Right renal cortex interstitium (tissue), 3 donors: ENCODE data around the gene COG4. TPM values are rescaled to one million over a fixed set of nuclear protein-coding genes. Genes with fewer than 3 reads are reported as not detected.
A peak's percentile ranks its signal among the peaks of the same experiment; 100 is the strongest.
"Not testable (repeated sequence)": the region's sequence is repeated elsewhere in the genome, so short reads cannot be mapped to it uniquely, and the experiment has no call there.

ENCODE experiments used
- DNase-seq, 3 donors: peaks; one replicate each; pipeline ENCODE4 v3.0.0-alpha.2; 2013; ENCODE audit warnings: low read depth in 3 of 3, low spot score in 2 of 3
- polyA plus RNA-seq, 3 donors: library from polyadenylated mRNA; unstranded; fragments of 120-200 nt; gene quantifications; one replicate each; pipeline ENCODE4 v1.2.1, GENCODE V29; 2013; ENCODE audit not compliant: insufficient read length in 3 of 3

The COG4 gene
- polyA plus RNA-seq, 3 donors, result 65.5 to 67.9 (median 65.8) TPM

DNA sequence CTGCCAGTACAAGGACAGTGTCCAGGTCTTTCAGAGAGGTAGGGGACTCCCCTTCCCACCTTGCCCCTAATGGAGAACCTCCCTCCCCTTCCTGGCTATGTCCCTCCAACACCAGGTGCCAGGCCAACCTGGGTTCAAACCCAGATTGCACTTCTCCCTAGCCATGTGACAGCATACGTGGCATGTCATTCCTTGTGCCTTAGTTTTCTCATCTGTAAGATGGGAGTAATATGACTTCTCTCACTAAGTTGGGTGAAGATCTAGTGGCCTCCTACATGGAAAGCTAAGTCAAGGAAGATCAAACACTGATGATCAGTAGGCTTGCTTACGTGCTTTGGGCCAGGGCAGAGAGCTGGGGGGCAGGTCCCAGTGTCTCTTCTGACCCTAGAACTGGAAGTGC lies 60.1 kb downstream of the COG4 start:
- no peak for DNase-seq

DNA sequence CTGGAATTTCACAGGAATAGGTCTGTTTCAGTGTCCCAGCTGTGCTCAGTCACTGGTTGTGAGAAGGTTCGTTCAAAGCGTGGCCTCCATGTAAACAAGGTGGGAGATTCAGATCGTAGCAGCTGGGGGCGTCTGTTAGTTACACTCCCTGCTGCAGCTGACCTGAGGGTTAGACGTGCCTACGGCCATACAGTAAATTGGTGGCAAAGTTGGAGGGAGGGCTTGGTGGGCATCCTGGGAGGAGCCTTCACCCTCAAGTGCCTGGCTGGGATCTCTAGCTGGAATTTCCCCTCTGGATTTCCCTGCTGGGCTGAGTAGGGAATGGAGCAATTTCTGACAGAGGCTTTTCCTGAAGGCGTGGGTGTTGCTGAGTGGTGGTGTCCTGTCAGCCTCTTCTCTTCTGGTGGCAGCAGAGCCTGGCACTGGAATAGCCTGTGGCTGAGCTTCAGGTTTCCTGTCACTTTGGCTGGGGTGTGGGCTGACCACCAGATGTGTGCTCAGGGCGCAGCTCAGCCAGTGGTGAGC lies 62.6 kb downstream of the COG4 start:
- no peak for DNase-seq

DNA sequence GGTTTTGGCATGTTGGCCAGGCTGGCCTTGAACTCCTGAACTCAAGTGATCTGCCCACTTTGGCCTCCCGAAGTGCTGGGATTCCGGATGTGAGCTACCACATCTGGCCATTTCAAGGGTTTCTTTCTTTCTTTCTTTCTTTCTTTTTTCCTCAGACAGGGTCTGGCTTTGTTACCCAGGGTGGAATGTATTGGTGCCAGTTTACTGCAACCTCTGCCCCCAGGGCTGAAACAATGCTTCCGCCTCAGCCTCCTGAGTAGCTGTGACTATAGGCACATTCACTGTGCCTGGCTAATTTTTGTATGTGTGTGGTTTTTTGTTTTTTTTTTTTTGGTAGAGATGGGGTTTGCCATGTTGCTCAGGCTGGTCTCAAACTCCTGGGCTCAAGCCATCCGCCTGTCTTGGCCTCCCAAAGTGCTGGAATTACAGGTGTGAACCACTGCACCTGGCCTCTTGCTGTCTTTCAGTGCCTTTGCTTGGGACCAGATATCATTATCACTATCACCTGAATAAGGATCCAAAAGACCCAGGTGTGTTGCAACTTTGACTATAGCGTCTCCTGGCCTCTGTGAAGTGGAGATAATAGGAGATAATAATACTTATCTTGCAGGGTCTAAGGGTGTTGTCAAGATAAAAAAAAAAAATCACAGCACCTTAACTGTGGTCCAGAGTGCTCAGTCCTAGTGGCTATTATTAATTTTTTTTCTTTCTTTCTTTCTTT lies 65.7 kb downstream of the COG4 start:
- DNase-seq, result no peak

GRCh38 chr16:70455910-70456309 lies 67.4 kb downstream of the COG4 start:
- DNase-seq, result no peak

GRCh38 chr16:70454222-70455034 lies 68.9 kb downstream of the COG4 start, which contains the start of gene FCSK:
Gene FCSK, plus strand, starts transcription at chr16:70454595. Its CDS starts 8,596 bp downstream, at chr16:70463191.
- DNase-seq, result peak in 1 of 3 donors; percentile 71

DNA sequence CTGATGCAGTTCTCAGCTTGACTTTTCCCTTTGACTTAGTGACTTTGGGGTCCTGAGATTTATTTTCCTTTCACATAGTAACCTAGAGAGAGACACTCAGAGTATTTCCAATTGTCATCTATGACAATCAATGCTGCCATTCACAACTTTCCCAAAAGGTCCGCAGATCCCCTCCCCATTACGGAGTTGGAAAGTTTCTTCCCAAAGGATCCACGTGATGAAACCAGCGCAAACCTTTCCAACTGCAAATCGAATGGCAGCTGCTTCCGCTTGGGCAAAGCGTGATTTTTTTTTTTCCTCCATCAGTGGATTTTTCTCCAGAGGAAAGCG lies 69.5 kb downstream of the COG4 start:
- DNase-seq, result no peak

DNA sequence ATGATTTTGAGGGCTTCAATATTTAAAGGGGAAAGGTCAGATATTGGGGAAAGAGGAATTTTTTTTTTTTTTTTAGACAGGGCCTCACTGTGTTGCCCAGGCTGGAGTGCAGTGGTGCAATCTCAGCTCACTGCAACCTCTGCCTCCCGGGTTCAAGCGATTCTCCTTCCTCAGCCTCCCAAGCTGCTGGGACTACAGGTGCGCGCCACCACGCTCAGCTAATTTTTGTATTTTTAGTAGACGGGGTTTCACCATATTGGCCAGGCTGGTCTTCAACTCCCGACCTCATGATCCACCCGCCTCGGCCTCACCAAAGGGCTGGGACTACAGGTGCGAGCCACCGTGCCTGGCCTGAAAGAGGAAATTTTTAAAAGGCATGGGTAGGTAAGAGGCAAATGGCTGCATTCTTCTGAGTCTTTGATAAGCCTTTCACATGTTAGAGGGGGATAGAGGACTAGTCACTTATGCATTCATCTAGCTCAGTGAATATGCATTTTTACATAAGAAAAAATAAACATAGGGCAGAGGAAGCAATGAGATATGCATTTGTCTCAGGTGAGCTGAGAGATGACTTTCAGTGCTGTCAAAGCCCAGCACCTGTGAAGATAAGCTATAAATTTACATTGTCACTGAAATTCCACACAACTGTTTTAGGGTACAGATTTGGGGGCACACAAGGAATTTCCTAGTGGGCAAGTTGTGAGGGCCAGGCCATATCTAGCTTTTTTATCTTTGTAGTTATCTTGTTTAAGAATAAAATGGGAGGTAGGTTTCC lies 70.0 kb downstream of the COG4 start:
- DNase-seq, result no peak

GRCh38 chr16:70451004-70451340 lies 72.4 kb downstream of the COG4 start:
- DNase-seq, result not testable (repeated sequence)

- DNase-seq, result not testable (repeated sequence)
Observed at GRCh38 chr16:70450142-70451003, 73.0 kb downstream of the COG4 start.

DNA sequence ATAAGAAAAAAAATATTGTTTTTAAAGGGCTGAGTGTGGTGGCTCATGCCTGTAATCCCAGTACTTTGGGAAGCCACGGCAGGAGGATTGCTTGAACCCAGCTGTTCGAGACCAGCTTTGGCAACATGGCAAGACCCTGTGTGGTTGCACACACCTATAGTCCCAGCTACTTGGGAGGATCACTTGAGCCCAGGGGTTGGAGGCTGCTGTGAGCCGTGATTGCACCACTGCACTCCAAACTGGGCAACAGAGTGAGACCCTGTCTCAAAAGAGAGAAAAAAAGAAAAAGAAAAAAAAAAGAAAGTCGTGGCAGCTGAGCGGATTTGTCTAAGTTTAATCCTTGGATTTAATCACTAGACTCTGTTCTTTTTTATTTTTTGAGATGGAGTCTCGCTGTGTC lies 75.3 kb downstream of the COG4 start:
- DNase-seq, result no peak

GRCh38 chr16:70444249-70445063 lies 78.9 kb downstream of the COG4 start:
- DNase-seq, result no peak

- no peak for DNase-seq
Observed at GRCh38 chr16:70442344-70442743, 81.0 kb downstream of the COG4 start.

- DNase-seq, result no peak
Observed at GRCh38 chr16:70441406-70441990, 81.9 kb downstream of the COG4 start.

- DNase-seq, result no peak
Observed at GRCh38 chr16:70440009-70440692, 83.2 kb downstream of the COG4 start.

GRCh38 chr16:70438969-70439862 lies 84.1 kb downstream of the COG4 start, which contains the start of gene ST3GAL2:
Gene ST3GAL2, minus strand, starts transcription at chr16:70439100. Its CDS starts 40,570 bp downstream, at chr16:70398530.
- peak; percentile 86 to 93 (median 93) for DNase-seq

DNA sequence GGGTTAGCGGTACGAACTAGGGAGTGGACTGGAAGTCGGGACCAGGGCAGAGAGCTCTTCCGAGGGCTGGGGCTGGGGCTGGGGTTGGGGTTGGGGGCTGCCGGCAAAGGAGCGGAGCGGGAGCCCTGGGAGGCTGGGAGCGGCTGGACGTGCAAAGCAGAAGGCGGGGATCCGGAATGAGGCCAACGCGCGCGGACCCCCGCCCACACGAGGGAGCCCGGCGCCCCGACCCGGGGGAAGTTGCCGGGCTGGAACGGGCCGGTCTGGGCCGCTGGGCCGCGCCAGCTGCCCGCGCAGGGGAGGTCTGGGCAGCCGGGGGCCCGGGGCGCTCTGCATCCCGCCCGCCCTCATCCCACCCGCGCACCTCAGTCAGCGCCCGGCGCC lies 84.8 kb downstream of the COG4 start:
- no peak for DNase-seq
